ENCODE results near the gene SDR42E2. TPM values are rescaled to one million over a fixed set of nuclear protein-coding genes. Genes with fewer than 3 reads are reported as not detected.

SDR42E2 gene
- total and polyA plus RNA-seq, 10 of the 15 experiments (the other 5 are each of a cell fraction or from before 2014, with no cell fraction given), result 0.01 to 0.09 (median 0.08) TPM; not detected in 4

DNA sequence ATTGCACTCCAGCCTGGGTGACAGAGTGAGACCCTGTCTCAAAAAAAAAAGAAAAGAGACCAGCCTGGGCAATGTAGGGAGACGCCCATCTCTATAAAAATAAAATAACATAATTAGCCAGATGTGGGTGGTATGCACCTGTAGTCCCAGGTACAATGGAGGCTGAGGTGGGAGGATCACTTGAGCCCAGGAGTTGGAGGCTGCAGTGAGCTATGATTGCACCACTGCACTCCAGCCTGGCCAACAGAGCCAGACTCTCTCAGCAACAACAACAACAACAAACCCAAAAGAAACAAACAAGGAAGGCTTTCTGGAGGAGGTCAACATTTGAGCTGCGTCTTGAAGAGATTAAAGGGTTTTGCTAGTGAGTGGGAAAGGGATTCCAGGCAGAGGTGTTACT is 52.1 kb downstream of the SDR42E2 start:
- intact Hi-C loops (cut with micrococcal nuclease; ENCODE audit: unreplicated experiment), result no loop called here
- DNase-seq (ENCODE audit: low read depth, low spot score), result no peak
- peaks cover 10 to 15% of the 10 kb centered on the region in 2 experiments for H3K36me3 ChIP-seq (ENCODE audit: control insufficient read depth in 2 of 2, insufficient read depth in 2 of 2, low read length in 1 of 2)
- in situ Hi-C loops (cut with MboI), result no loop called here
- no peak for FAIRE-seq
- ChIA-PET RAD21 (ENCODE audit: unreplicated experiment) (no interaction called here), POLR2A (no interaction called here), SMC1A (ENCODE audit: uncharacterized antibody, unreplicated experiment) (no interaction called here), CTCF (interaction anchor here (0.6 kb wide), 2 partner anchors 14 to 80 kb away, joined by 3 read pairs; no protein-coding TSS in a partner anchor)
- H3K9ac ChIP-seq (ENCODE audit: control insufficient read depth, insufficient read depth, low read length), result no peak overlapping the region
- H3K79me2 ChIP-seq (ENCODE audit: control insufficient read depth, insufficient read depth, low read length), result peaks cover 53% of the 10 kb centered on the region
- BruUV-seq (replicated peaks), result no TSS peak
- no peak for ATAC-seq
- H3K4me3 ChIP-seq, result no peak overlapping the region
- no peak overlapping the region for H3K27ac ChIP-seq (ENCODE audit: control insufficient read depth, insufficient read depth)
- no peak overlapping the region for H2AFZ ChIP-seq (ENCODE audit: control insufficient read depth, low read depth, low read length)
- 100% methylated on average over 2 of the region's 2 CpGs for WGBS (ENCODE audit: insufficient coverage, insufficient replicate concordance, low lambda C conversion rate, missing lambda C conversion rate)
- H3K9me3 ChIP-seq (replicated peaks; ENCODE audit: control insufficient read depth, insufficient read depth, low read length), result peaks cover 5% of the 10 kb centered on the region
- no peaks in the 10 kb centered on the region for H4K20me1 ChIP-seq (ENCODE audit: control insufficient read depth, insufficient read depth)
- no peak overlapping the region for H3K4me2 ChIP-seq (ENCODE audit: control insufficient read depth, insufficient read depth)
- no peaks in the 10 kb centered on the region for H3K27me3 ChIP-seq (replicated peaks in 1 of 2; ENCODE audit: control insufficient read depth in 2 of 2, insufficient read depth in 2 of 2, low read length in 1 of 2)
- H3K4me1 ChIP-seq (ENCODE audit: control insufficient read depth, insufficient read depth, low read length), result peaks cover 21% of the 10 kb centered on the region
- no peak for TF ChIP-seq CBFB (IDR thresholded peaks at IDR 0.05; ENCODE audit: low read depth)
- no peak for TF ChIP-seq CHD1 (IDR thresholded peaks at IDR 0.05; ENCODE audit: low read depth, low read length)
- TF ChIP-seq TCF12 (IDR thresholded peaks at IDR 0.05; ENCODE audit: low read depth, low read length), result no peak
- TF ChIP-seq, protein P1, sequence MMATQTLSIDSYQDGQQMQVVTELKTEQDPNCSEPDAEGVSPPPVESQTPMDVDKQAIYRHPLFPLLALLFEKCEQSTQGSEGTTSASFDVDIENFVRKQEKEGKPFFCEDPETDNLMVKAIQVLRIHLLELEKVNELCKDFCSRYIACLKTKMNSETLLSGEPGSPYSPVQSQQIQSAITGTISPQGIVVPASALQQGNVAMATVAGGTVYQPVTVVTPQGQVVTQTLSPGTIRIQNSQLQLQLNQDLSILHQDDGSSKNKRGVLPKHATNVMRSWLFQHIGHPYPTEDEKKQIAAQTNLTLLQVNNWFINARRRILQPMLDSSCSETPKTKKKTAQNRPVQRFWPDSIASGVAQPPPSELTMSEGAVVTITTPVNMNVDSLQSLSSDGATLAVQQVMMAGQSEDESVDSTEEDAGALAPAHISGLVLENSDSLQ (IDR thresholded peaks at IDR 0.05), result no peak
- TF ChIP-seq RB1 (IDR thresholded peaks at IDR 0.05; ENCODE audit: borderline replicate concordance), result no peak
- TF ChIP-seq RAD51 (IDR thresholded peaks at IDR 0.05), result no peak
- no peak for TF ChIP-seq CEBPZ (IDR thresholded peaks at IDR 0.05; ENCODE audit: low read depth, low read length)
- TF ChIP-seq RBBP5 (conservative IDR thresholded peaks at IDR 0.05), result no peak
- TF ChIP-seq, protein P2, sequence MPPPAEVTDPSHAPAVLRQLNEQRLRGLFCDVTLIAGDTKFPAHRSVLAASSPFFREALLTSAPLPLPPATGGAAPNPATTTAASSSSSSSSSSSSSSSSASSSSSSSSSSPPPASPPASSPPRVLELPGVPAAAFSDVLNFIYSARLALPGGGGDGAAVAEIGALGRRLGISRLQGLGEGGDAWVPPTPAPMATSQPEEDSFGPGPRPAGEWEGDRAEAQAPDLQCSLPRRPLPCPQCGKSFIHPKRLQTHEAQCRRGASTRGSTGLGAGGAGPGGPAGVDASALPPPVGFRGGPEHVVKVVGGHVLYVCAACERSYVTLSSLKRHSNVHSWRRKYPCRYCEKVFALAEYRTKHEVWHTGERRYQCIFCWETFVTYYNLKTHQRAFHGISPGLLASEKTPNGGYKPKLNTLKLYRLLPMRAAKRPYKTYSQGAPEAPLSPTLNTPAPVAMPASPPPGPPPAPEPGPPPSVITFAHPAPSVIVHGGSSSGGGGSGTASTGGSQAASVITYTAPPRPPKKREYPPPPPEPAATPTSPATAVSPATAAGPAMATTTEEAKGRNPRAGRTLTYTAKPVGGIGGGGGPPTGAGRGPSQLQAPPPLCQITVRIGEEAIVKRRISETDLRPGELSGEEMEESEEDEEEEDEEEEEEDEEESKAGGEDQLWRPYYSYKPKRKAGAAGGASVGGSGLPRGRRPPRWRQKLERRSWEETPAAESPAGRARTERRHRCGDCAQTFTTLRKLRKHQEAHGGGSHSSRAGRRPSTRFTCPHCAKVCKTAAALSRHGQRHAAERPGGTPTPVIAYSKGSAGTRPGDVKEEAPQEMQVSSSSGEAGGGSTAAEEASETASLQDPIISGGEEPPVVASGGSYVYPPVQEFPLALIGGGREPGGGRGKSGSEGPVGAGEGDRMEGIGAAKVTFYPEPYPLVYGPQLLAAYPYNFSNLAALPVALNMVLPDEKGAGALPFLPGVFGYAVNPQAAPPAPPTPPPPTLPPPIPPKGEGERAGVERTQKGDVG (CRISPR knock-in tag; IDR thresholded peaks at IDR 0.05), result no peak
- no peak for TF ChIP-seq CHD2 (IDR thresholded peaks at IDR 0.05; ENCODE audit: borderline replicate concordance, low read depth, low read length)
- TF ChIP-seq MEF2B (IDR thresholded peaks at IDR 0.05; ENCODE audit: partially characterized antibody, poor library complexity, severe bottlenecking), result no peak
- TF ChIP-seq MLLT1 (IDR thresholded peaks at IDR 0.05), result no peak
- no peak for TF ChIP-seq GATAD2B (conservative IDR thresholded peaks at IDR 0.05; ENCODE audit: low read depth)
- TF ChIP-seq MTA3 (IDR thresholded peaks at IDR 0.05; ENCODE audit: borderline replicate concordance, low read length), result no peak
- no peak for TF ChIP-seq NR2C2 (IDR thresholded peaks at IDR 0.05; ENCODE audit: borderline replicate concordance, control insufficient read depth, insufficient read length, low read depth)
- TF ChIP-seq RELA (IDR thresholded peaks at IDR 0.05; ENCODE audit: borderline replicate concordance, partially characterized antibody), result no peak
- no peak for TF ChIP-seq PML (IDR thresholded peaks at IDR 0.05; ENCODE audit: low read length)
- TF ChIP-seq ZNF24 (IDR thresholded peaks at IDR 0.05), result no peak

Measured in GM12878 (cell line).